GM13977 (cell line): ENCODE results near the gene AFF1.

ENCODE experiments used
- DNase-seq: peaks from one replicate; pipeline ENCODE4 v3.0.0; 2012; ENCODE audit warnings: low spot score
- in situ Hi-C: fragments of 300-500 bp; cut with MboI; formaldehyde crosslinking; loops from one replicate; pipeline ENCODE4 v1.12.0; 2022; ENCODE audit warnings: low sequenced_read_pairs, low pct_unique_long_range_greater_than_20kb, mixed read lengths, inconsistent platforms; ENCODE audit not compliant: unreplicated experiment
- TF ChIP-seq, protein P1 (sequence below): IDR thresholded peaks from 2 replicates; pipeline ENCODE4 v1.5.1; 2012; ENCODE audit warnings: mild to moderate bottlenecking, control low read depth; ENCODE audit not compliant: insufficient read depth; ENCODE audit errors: extremely low read depth, missing control alignments

The AFF1 gene

DNA sequence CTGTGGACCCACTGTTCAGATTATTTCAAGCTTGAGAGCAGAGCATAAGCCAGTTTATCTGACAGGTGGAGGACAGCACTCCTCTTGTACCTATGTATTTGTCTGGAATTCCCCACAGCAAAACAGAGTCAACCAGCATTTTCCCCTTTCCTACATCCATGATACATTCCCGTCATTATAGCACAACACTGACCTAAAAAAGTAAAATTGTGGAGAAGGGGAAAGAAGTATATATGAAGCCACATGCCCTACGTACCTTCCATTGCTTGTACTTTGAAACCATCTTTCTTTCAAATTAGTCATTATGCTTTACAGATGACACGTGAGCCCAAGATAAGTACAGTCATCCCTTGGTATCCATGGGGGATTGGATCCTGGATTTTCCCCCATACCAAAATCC lies 212.3 kb downstream of the AFF1 start:
- TF ChIP-seq, protein P1, sequence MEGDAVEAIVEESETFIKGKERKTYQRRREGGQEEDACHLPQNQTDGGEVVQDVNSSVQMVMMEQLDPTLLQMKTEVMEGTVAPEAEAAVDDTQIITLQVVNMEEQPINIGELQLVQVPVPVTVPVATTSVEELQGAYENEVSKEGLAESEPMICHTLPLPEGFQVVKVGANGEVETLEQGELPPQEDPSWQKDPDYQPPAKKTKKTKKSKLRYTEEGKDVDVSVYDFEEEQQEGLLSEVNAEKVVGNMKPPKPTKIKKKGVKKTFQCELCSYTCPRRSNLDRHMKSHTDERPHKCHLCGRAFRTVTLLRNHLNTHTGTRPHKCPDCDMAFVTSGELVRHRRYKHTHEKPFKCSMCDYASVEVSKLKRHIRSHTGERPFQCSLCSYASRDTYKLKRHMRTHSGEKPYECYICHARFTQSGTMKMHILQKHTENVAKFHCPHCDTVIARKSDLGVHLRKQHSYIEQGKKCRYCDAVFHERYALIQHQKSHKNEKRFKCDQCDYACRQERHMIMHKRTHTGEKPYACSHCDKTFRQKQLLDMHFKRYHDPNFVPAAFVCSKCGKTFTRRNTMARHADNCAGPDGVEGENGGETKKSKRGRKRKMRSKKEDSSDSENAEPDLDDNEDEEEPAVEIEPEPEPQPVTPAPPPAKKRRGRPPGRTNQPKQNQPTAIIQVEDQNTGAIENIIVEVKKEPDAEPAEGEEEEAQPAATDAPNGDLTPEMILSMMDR: no peak
- in situ Hi-C loops: no loop called here
- no peak for DNase-seq

GRCh38 chr4:87150498-87151261 lies 215.9 kb downstream of the AFF1 start:
- in situ Hi-C loops: no loop called here
- TF ChIP-seq, protein P1: peak; percentile 72
- peak; percentile 46 for DNase-seq

- TF ChIP-seq, protein P1: no peak
- no peak for DNase-seq
- in situ Hi-C loops: no loop called here
Observed at GRCh38 chr4:87151730-87152129, 216.9 kb downstream of the AFF1 start.

GRCh38 chr4:87152310-87153041 lies 217.7 kb downstream of the AFF1 start:
- no peak for DNase-seq
- TF ChIP-seq, protein P1: no peak
- in situ Hi-C loops: no loop called here

- in situ Hi-C loops: no loop called here
- TF ChIP-seq, protein P1: no peak
- no peak for DNase-seq
Observed at GRCh38 chr4:87153078-87153870, 218.5 kb downstream of the AFF1 start.

- no peak for DNase-seq
- TF ChIP-seq, protein P1: no peak
- in situ Hi-C loops: no loop called here
Observed at GRCh38 chr4:87165892-87166291, 231.1 kb downstream of the AFF1 start.
